Stimulated activated CD8-positive, alpha-beta memory T cell treated with anti-CD3 and anti-CD28 coated beads, Interleukin-7, amount 100 ng/mL, for 4 hours (primary cell): ENCODE results near the gene RAD54L.
A peak's percentile ranks its signal among the peaks of the same experiment; 100 is the strongest.
"Not testable (repeated sequence)": the region's sequence is repeated elsewhere in the genome, so short reads cannot be mapped to it uniquely, and the experiment has no call there.

ENCODE experiments used
- DNase-seq, 2 donors: peaks; one replicate each; pipeline ENCODE4 v3.0.0-alpha.2; 2020; ENCODE audit warnings: low read depth in 2 of 2

Gene RAD54L

GRCh38 chr1:46247436-46248121 lies at the start of gene RAD54L:
Gene RAD54L (plus strand): TSS chr1:46247763. CDS start chr1:46248406, 643 bp downstream.
- peak; percentile 93 to 95 for DNase-seq

GRCh38 chr1:46197964-46198811 lies 49.4 kb upstream of the RAD54L start, which contains the start of gene POMGNT1:
Gene POMGNT1 (minus strand): TSS chr1:46198434. CDS start chr1:46197821, 613 bp downstream.
- DNase-seq = peak; percentile 24 to 69

GRCh38 chr1:46199233-46199749 lies 48.3 kb upstream of the RAD54L start:
- DNase-seq = no peak

GRCh38 chr1:46203738-46204405 lies 43.7 kb upstream of the RAD54L start:
- no peak for DNase-seq

- no peak for DNase-seq
Observed at GRCh38 chr1:46204406-46204742, 43.2 kb upstream of the RAD54L start.

- DNase-seq = no peak
Observed at GRCh38 chr1:46205141-46205540, 42.4 kb upstream of the RAD54L start.

GRCh38 chr1:46205791-46206190 lies 41.8 kb upstream of the RAD54L start:
- DNase-seq = no peak

GRCh38 chr1:46206399-46206798 lies 41.2 kb upstream of the RAD54L start:
- DNase-seq = no peak

- DNase-seq = no peak
Observed at GRCh38 chr1:46210561-46210960, 37.0 kb upstream of the RAD54L start.

GRCh38 chr1:46211051-46211450 lies 36.5 kb upstream of the RAD54L start:
- no peak for DNase-seq

GRCh38 chr1:46215504-46215903 lies 32.1 kb upstream of the RAD54L start:
- no peak for DNase-seq

GRCh38 chr1:46218443-46218842 lies 29.1 kb upstream of the RAD54L start:
- DNase-seq = no peak

- no peak for DNase-seq
Observed at GRCh38 chr1:46219551-46220520, 27.7 kb upstream of the RAD54L start.

- DNase-seq = no peak
Observed at GRCh38 chr1:46220808-46221207, 26.8 kb upstream of the RAD54L start.

GRCh38 chr1:46221749-46222148 lies 25.8 kb upstream of the RAD54L start:
- no peak for DNase-seq

GRCh38 chr1:46223055-46223454 lies 24.5 kb upstream of the RAD54L start:
- not testable (repeated sequence) for DNase-seq

GRCh38 chr1:46223472-46223943 lies 24.1 kb upstream of the RAD54L start:
- peak; percentile 25 to 43 for DNase-seq

GRCh38 chr1:46224966-46225365 lies 22.6 kb upstream of the RAD54L start:
- no peak for DNase-seq

- DNase-seq = not testable (repeated sequence)
Observed at GRCh38 chr1:46231231-46231630, 16.3 kb upstream of the RAD54L start.

- DNase-seq = no peak
Observed at GRCh38 chr1:46236882-46237281, 10.7 kb upstream of the RAD54L start.

- not testable (repeated sequence) for DNase-seq
Observed at GRCh38 chr1:46238865-46239264, 8.7 kb upstream of the RAD54L start.
